RWPE1 (cell line): ENCODE data around the gene TNNI2.

Experiments
- CTCF ChIA-PET: fragments of 350-600 bp; sonication (Branson Sonifier 250); formaldehyde crosslinking; extraction: SDS; loops from one replicate; lab custom pipeline; 2021; lab: Yijun Ruan, JAX
- POLR2A ChIA-PET: fragments of 400-600 bp; formaldehyde crosslinking; extraction: SDS; loops from one replicate; lab custom pipeline; 2020; ENCODE audit warnings: antibody characterized with exemption; ENCODE audit not compliant: low non-redundant PET; lab: Yijun Ruan, JAX
- DNase-seq: peaks from one replicate; pipeline ENCODE4 v3.0.0; 2012; ENCODE audit warnings: low spot score
- H3K27ac ChIP-seq: fragments of 450-650 bp; 2 replicates; pipeline ENCODE4 v1.5.1; 2017
- TF ChIP-seq, protein P1 (sequence below): fragments of 450-650 bp; conservative IDR thresholded peaks from 2 replicates; pipeline ENCODE4 v1.5.1; 2017; ENCODE audit warnings: low read depth, mild to moderate bottlenecking

Gene TNNI2

DNA sequence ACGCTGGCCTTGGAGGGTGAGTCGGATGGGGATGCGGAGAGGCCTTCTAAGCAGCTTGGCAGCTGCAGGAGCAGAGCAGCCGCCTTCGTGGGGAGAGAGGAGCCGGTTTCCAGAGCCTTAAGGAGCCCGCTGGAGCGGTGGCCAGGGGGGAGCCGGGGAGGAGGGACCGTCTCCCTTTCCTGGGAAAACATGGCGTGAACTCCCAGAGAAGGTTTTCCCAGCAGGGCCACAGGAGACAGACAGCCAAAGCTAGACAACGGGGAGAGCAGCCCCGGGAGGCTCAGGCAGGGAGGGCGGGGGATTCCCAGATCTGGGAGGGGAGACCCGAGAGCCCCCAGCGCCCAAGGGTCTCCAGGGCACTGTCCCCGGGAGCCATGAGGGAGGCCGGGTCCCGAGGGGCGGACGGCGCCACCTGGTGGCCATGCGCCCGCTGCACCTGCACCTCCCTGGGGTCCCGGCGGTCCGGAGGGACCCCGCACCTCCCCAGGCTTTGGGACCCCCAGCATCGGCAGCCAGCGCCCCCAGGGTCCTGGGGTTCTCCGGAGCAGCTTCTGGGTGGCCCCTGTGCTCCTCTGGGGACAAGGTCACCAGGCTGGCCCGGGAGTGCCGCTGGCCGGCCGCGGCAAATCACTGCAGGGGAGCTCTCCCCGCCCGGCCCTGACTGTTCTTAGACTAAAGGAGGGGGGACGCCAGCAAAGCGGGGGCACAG, 6.4 kb upstream of the TNNI2 start:
- no peak for DNase-seq
- ChIA-PET CTCF (interaction anchor here (0.5 to 6.0 kb wide), 28 partner anchors 10 to 911 kb away, joined by 3 to 85 read pairs (median 4); no protein-coding TSS in a partner anchor), POLR2A (interaction anchor here (0.5 to 0.9 kb wide), 2 partner anchors 66 to 70 kb away, joined by 3 read pairs; no protein-coding TSS in a partner anchor)
- H3K27ac ChIP-seq: peak overlapping the region; percentile 97
- TF ChIP-seq, protein P1, sequence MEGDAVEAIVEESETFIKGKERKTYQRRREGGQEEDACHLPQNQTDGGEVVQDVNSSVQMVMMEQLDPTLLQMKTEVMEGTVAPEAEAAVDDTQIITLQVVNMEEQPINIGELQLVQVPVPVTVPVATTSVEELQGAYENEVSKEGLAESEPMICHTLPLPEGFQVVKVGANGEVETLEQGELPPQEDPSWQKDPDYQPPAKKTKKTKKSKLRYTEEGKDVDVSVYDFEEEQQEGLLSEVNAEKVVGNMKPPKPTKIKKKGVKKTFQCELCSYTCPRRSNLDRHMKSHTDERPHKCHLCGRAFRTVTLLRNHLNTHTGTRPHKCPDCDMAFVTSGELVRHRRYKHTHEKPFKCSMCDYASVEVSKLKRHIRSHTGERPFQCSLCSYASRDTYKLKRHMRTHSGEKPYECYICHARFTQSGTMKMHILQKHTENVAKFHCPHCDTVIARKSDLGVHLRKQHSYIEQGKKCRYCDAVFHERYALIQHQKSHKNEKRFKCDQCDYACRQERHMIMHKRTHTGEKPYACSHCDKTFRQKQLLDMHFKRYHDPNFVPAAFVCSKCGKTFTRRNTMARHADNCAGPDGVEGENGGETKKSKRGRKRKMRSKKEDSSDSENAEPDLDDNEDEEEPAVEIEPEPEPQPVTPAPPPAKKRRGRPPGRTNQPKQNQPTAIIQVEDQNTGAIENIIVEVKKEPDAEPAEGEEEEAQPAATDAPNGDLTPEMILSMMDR: peak; percentile 92

DNA sequence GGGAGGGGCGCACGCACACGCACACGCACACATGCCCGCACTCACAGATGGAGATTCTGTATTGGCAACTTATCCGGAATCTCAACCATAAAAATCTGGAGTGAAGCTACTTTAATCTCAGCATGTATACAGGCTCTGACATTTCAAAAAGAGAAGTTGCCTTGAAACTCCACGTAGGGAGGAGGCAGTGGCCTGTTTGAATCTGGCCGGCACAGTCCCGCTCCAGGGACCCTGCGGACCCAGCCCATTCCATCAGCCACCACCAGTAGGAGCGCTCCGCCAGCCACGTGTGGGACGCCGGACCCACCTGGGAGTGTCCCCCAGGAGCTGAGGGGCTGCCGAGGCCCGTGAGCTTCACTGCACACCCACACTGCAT, 5.9 kb upstream of the TNNI2 start:
- DNase-seq: no peak
- TF ChIP-seq, protein P1: no peak
- ChIA-PET POLR2A (interaction anchor here (0.5 to 0.9 kb wide), 2 partner anchors 67 to 70 kb away, joined by 3 read pairs; no protein-coding TSS in a partner anchor), CTCF (interaction anchor here (0.6 to 6.0 kb wide), 23 partner anchors 11 to 911 kb away, joined by 3 to 85 read pairs (median 5); no protein-coding TSS in a partner anchor)
- peak overlapping the region; percentile 97 for H3K27ac ChIP-seq

DNA sequence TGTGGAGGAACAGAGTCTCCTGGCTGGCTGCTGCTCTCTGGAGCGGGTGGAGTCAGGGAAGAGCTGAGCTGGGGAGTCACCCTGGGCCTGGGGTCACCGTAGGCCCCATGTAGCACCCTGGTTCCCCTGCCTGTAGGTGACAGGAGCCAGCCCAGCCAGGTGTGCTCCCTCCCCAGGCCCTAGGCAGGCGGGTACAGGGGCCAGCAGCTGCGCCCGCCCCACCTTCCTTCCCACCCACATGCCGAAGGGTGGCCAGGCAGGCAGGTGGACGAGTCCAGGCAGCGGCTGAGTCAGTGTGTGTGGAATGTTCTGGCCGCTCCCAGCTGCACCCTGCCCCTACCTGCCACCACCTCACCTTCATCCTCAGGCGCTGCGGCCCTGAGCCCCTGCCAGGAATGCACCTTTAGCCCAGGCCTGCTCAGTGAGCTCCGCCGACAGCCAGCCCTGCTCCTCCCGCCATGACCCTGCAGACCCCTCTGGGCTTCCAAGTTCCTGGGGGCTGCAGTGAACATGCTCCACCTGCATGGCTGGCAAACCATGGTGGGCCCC, 4.6 kb upstream of the TNNI2 start:
- DNase-seq: peak; percentile 92
- POLR2A ChIA-PET: interaction anchor here (0.6 to 0.8 kb wide), 2 partner anchors 42 to 72 kb away, joined by 3 read pairs; no protein-coding TSS in a partner anchor
- CTCF ChIA-PET: interaction anchor here (0.6 to 6.0 kb wide), 13 partner anchors 13 to 203 kb away, joined by 3 to 85 read pairs (median 5); partner anchors contain the start of gene CTSD
- TF ChIP-seq, protein P1: no peak
- H3K27ac ChIP-seq: peak overlapping the region; percentile 97

DNA sequence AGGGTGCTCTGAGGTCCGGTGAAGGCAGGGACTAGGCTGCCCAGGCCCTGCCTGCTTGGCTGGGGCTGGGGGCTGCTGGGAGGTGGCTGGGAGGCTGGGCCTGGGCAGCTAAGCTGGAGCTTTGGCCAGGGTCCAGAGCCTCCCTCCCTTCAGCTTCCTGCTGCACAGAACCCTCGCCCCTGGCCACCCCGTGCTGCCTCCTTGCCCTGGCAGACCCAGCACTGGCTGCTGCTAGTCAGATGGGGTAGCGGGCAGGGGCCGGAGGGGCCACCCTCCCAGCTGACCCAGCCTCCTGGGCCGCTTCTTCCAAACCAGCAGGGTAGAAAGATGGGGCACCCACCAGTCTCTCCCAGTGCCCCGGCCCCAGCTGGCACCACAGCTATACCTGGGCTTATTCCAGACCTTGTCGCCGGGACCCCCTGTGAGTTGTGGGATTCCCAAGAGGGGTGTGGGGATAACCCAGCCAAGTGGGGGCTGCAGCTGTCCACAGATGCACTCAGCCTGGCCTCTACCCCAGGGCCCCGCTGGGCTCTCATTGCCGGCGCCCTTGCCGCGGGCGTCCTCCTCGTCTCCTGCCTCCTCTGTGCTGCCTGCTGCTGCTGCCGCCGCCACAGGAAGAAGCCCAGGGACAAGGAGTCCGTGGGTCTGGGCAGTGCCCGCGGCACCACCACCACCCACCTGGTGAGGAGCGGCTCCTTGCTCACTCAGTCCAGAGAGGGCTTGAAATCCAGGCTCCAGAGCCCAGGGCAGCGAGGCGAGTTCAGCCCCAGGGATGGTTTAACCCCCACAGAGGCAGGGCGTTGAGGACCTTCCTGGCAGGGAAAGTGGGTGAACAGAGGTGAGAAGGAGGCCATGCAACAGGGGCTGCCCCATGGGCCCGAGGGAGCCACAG, 3.8 kb upstream of the TNNI2 start, which contains the start of gene SYT8:
TSS of gene SYT8 (plus strand) at position 212 of the 892 bp plus-strand sequence. CDS start at position 328, 116 bp downstream.
- DNase-seq: no peak
- ChIA-PET CTCF (interaction anchor here (1.1 to 6.0 kb wide), 9 partner anchors 42 to 203 kb away, joined by 3 to 85 read pairs (median 8); no protein-coding TSS in a partner anchor), POLR2A (interaction anchor here (0.8 kb wide), 1 partner anchor 72 kb away, joined by 3 read pairs; no protein-coding TSS in a partner anchor)
- peak within 1 kb of the TSS; percentile 97 for H3K27ac ChIP-seq
- TF ChIP-seq, protein P1: no peak

DNA sequence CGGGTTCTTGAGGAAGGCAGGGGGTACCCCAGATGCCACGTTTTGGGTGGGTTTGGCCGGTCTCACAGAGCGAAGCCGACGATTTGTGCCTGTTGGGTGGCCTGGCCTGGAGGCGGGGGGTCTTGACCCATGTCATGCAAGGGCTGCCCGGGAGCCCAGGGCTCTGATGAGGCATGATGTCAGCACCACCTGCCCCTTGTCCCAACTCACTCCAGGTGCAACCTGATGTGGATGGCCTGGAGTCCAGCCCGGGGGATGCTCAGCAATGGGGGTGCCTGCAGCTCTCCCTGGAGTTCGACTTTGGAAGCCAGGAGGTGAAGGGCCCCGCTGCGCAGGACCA, 3.1 kb upstream of the TNNI2 start:
- TF ChIP-seq, protein P1: no peak
- H3K27ac ChIP-seq: peak overlapping the region; percentile 97
- POLR2A ChIA-PET: no interaction called here
- CTCF ChIA-PET: interaction anchor here (1.1 to 6.0 kb wide), 3 partner anchors 41 to 183 kb away, joined by 4 to 85 read pairs (median 8); no protein-coding TSS in a partner anchor
- no peak for DNase-seq
